Gastroesophageal sphincter (tissue), 4 donors: ENCODE measurements around the gene GOLPH3. TPM values are rescaled to one million over a fixed set of nuclear protein-coding genes. Genes with fewer than 3 reads are reported as not detected.
"Not testable (repeated sequence)": the region's sequence is repeated elsewhere in the genome, so short reads cannot be mapped to it uniquely, and the experiment has no call there.

Source experiments
- ATAC-seq: fragments of 150-250 bp; one replicate; pipeline ENCODE4 v1.9.1; 2016; ENCODE audit warnings: mild to moderate bottlenecking, moderate library complexity
- H3K27ac ChIP-seq, 4 donors: fragments of 200-600 bp; sonication (generic) in 3 of 4; 1 replicate in 3 of 4; 2 replicates in 1 of 4; pipeline ENCODE4 v1.5.1; 2016 to 2019
- H3K27me3 ChIP-seq: fragments of 200-600 bp; sonication (generic); one replicate; pipeline ENCODE4 v1.5.1; 2019
- H3K36me3 ChIP-seq, 2 donors: fragments of 200-600 bp; sonication (generic); one replicate each; pipeline ENCODE4 v1.5.1; 2019; ENCODE audit warnings: control low read depth in 1 of 2
- H3K4me1 ChIP-seq, 3 donors: fragments of 200-600 bp; sonication (generic); 1 replicate in 2 of 3; 2 replicates in 1 of 3; pipeline ENCODE4 v1.5.1; 2016 to 2019; ENCODE audit warnings: control low read depth in 2 of 3
- H3K4me3 ChIP-seq, 2 donors: fragments of 200-600 bp; sonication (generic); one replicate each; pipeline ENCODE4 v1.5.1; 2019; ENCODE audit warnings: mild to moderate bottlenecking in 1 of 2, moderate library complexity in 1 of 2
- H3K9me3 ChIP-seq, 3 donors: fragments of 200-600 bp; sonication (generic); one replicate each; pipeline ENCODE4 v1.5.1; 2017 to 2019; ENCODE audit warnings: control low read depth in 2 of 3
- CTCF ChIP-seq, 4 experiments: fragments of 200-600 bp in 2 of 4; fragments of 450-650 bp in 2 of 4; sonication (generic) in 1 of 4; IDR thresholded peaks; one replicate each; pipeline ENCODE4 v1.5.1; 2017 to 2019; ENCODE audit warnings: antibody characterized with exemption in 4 of 4, mild to moderate bottlenecking in 2 of 4, moderate library complexity in 2 of 4
- EP300 ChIP-seq: sonication (generic); formaldehyde crosslinking; IDR thresholded peaks from one replicate; pipeline ENCODE4 v1.6.1; 2017; ENCODE audit warnings: antibody characterized with exemption, mild to moderate bottlenecking
- POLR2A ChIP-seq, 2 donors: fragments of 450-650 bp; IDR thresholded peaks; one replicate each; pipeline ENCODE4 v1.6.1; 2017; ENCODE audit warnings: antibody characterized with exemption in 2 of 2, mild to moderate bottlenecking in 2 of 2, moderate library complexity in 1 of 2
- POLR2AphosphoS5 ChIP-seq: sonication (generic); formaldehyde crosslinking; IDR thresholded peaks from one replicate; pipeline ENCODE4 v1.6.1; 2017; ENCODE audit warnings: antibody characterized with exemption
- WGBS, 2 donors: methylation state at CpG; one replicate each; pipeline ENCODE4 v1.1.5; 2018; ENCODE audit warnings: low coverage in 1 of 2; 5-methylcytosine and 5-hydroxymethylcytosine counted together
- total RNA-seq, 4 donors: library from RNA; depleted of rRNA; stranded (reverse); fragments of >200 nt; gene quantifications; one replicate each; pipeline ENCODE4 v1.1.0, GENCODE V29; 2016

Gene GOLPH3
- total RNA-seq, 4 donors from 2014 or later, result 144 to 277 (median 203) TPM

- TF ChIP-seq EP300 (no peak), POLR2AphosphoS5 (no peak), CTCF (IDR thresholded peaks at IDR 0.05) (no peak), POLR2A (IDR thresholded peaks at IDR 0.05) (no peak)
- no peak overlapping the region for H3K4me3 ChIP-seq
- H3K27me3 ChIP-seq, result no peaks in the 10 kb centered on the region
- no peak for ATAC-seq
- WGBS, 2 donors, result 84 to 87% methylated on average over 6 of the region's 6 CpGs
- H3K27ac ChIP-seq, result no peak overlapping the region
- peaks cover 0 to 59% (median 5%) of the 10 kb centered on the region in 3 donors for H3K4me1 ChIP-seq
- no peaks in the 10 kb centered on the region for H3K9me3 ChIP-seq
- peaks cover 4 to 44% of the 10 kb centered on the region in 2 donors for H3K36me3 ChIP-seq
Observed at GRCh38 chr5:32123889-32124676, 50.0 kb downstream of the GOLPH3 start.

- ATAC-seq, result no peak
- no peak overlapping the region for H3K27ac ChIP-seq
- no peaks in the 10 kb centered on the region for H3K9me3 ChIP-seq
- no peaks in the 10 kb centered on the region for H3K27me3 ChIP-seq
- peaks cover 0 to 51% (median 5%) of the 10 kb centered on the region in 3 donors for H3K4me1 ChIP-seq
- no peak overlapping the region for H3K4me3 ChIP-seq
- TF ChIP-seq CTCF (IDR thresholded peaks at IDR 0.05), result no peak
- TF ChIP-seq POLR2A (IDR thresholded peaks at IDR 0.05), result no peak
- TF ChIP-seq EP300, result no peak
- TF ChIP-seq POLR2AphosphoS5, result no peak
- H3K36me3 ChIP-seq, result peaks cover 4 to 49% of the 10 kb centered on the region in 2 donors
- 74 to 83% methylated on average over 8 of the region's 8 CpGs for WGBS, 2 donors
Observed at GRCh38 chr5:32123058-32123805, 50.9 kb downstream of the GOLPH3 start.

- 98 to 100% methylated on average over 3 to 8 of the region's 8 CpGs for WGBS, 2 donors
- H3K9me3 ChIP-seq, H3K27me3 ChIP-seq, H3K27ac ChIP-seq, H3K4me3 ChIP-seq, ATAC-seq: not testable (repeated sequence)
- Histone ChIP-seq H3K4me1 (peaks cover 0 to 40% (median 1%) of the 10 kb centered on the region in 3 donors), H3K36me3 (peaks cover 0 to 52% of the 10 kb centered on the region in 2 donors)
Observed at GRCh38 chr5:32118922-32119321, 55.2 kb downstream of the GOLPH3 start.

GRCh38 chr5:32116574-32117313, 57.4 kb downstream of the GOLPH3 start:
- H3K27ac ChIP-seq, result no peak overlapping the region
- ATAC-seq, result no peak
- no peaks in the 10 kb centered on the region for H3K27me3 ChIP-seq
- H3K36me3 ChIP-seq, result peaks cover 0 to 72% of the 10 kb centered on the region in 2 donors
- H3K4me3 ChIP-seq, result no peak overlapping the region
- WGBS, 2 donors, result 87% methylated on average over 3 of the region's 4 CpGs; no CpG with 5 or more reads in 1 of the 2 donors
- TF ChIP-seq POLR2A (IDR thresholded peaks at IDR 0.05), result no peak
- no peak for TF ChIP-seq EP300
- no peak for TF ChIP-seq CTCF (IDR thresholded peaks at IDR 0.05)
- TF ChIP-seq POLR2AphosphoS5, result no peak
- H3K9me3 ChIP-seq, result no peaks in the 10 kb centered on the region
- peaks cover 0 to 33% (median 0%) of the 10 kb centered on the region in 3 donors for H3K4me1 ChIP-seq

- ATAC-seq, result no peak
- Histone ChIP-seq H3K9me3 (no peaks in the 10 kb centered on the region), H3K4me1 (peaks cover 0 to 33% (median 0%) of the 10 kb centered on the region in 3 donors), H3K27ac (no peak overlapping the region), H3K4me3 (no peak overlapping the region), H3K27me3 (no peaks in the 10 kb centered on the region), H3K36me3 (peaks cover 0 to 72% of the 10 kb centered on the region in 2 donors)
- TF ChIP-seq POLR2AphosphoS5 (no peak), POLR2A (IDR thresholded peaks at IDR 0.05) (no peak), EP300 (no peak), CTCF (IDR thresholded peaks at IDR 0.05) (no peak)
- 78 to 87% methylated on average over 3 of the region's 3 CpGs for WGBS, 2 donors
Observed at GRCh38 chr5:32115985-32116384, 58.1 kb downstream of the GOLPH3 start.
